ENCODE data around the gene SLC22A1. TPM values are rescaled to one million over a fixed set of nuclear protein-coding genes. Genes with fewer than 3 reads are reported as not detected.

Gene SLC22A1
- total RNA-seq, 1 experiment from 2014 or later, result 0.39 TPM

GRCh38 chr6:160101277-160102205 is 20.1 kb upstream of the SLC22A1 start:
- no peak overlapping the region for H3K23ac ChIP-seq (ENCODE audit: insufficient read length, low read depth, low read length)

More at GRCh38 chr6:160101277-160102205, 20.1 kb upstream of the SLC22A1 start:
- no peaks in the 10 kb centered on the region for H3K4me1 Mint-ChIP-seq
- H3K9me3 Mint-ChIP-seq, result no peaks in the 10 kb centered on the region
- no peak overlapping the region for H3K18ac ChIP-seq (ENCODE audit: insufficient read length, low read depth, low read length)
- H3K4me1 ChIP-seq (ENCODE audit: insufficient read depth, low read length), result no peaks in the 10 kb centered on the region
- no peak overlapping the region for H3T11ph ChIP-seq (ENCODE audit: low read length)
- H3K4ac ChIP-seq (ENCODE audit: low read depth, low read length), result no peak overlapping the region
- no peaks in the 10 kb centered on the region for H3K9me3 ChIP-seq (ENCODE audit: control insufficient read depth, low read depth, low read length)
- no peaks in the 10 kb centered on the region for H3K27me3 ChIP-seq (ENCODE audit: insufficient read depth, low read length)
- H3K4me2 ChIP-seq (ENCODE audit: insufficient read depth, insufficient read length, low read length), result no peak overlapping the region
- DNase-seq, result no peak
- no peak overlapping the region for H3K14ac ChIP-seq (ENCODE audit: insufficient read depth, low read length)
- no peak overlapping the region for H4K91ac ChIP-seq (ENCODE audit: insufficient read length, low read depth, low read length)
- H3K9ac ChIP-seq (ENCODE audit: extremely low read depth, insufficient read length, low read length), result no peak overlapping the region
- no peak overlapping the region for H4K5ac ChIP-seq (ENCODE audit: insufficient read length, low read depth, low read length)
- no peak overlapping the region for H2BK120ac ChIP-seq (ENCODE audit: low read depth, low read length, poor library complexity, severe bottlenecking)
- peak overlapping the region; percentile 60 to 89 (median 79); a peak in 4 of 7 replicates for H3K27ac Mint-ChIP-seq
- no peak overlapping the region; a peak in 1 of 5 replicates for H3K4me3 Mint-ChIP-seq
- H3K27me3 Mint-ChIP-seq (ENCODE audit: low read depth), result no peaks in the 10 kb centered on the region
- H3K27ac ChIP-seq (ENCODE audit: insufficient read length, low read depth, low read length), result no peak overlapping the region
- H3K56ac ChIP-seq (ENCODE audit: insufficient read length, low read depth, low read length), result no peak overlapping the region
- WGBS (ENCODE audit: extremely low coverage, insufficient read length, low lambda C conversion rate), result no CpG with 5 or more reads among the region's 23 CpGs
- H2BK15ac ChIP-seq (ENCODE audit: low read depth, low read length), result no peak overlapping the region
- no peaks in the 10 kb centered on the region for H3K23me2 ChIP-seq (ENCODE audit: insufficient read length, low read depth, low read length, poor library complexity, severe bottlenecking)
- H2AFZ ChIP-seq (ENCODE audit: low read length), result no peak overlapping the region
- no peak overlapping the region for H2BK5ac ChIP-seq (ENCODE audit: insufficient read length, low read length)
- no peaks in the 10 kb centered on the region for H4K20me1 ChIP-seq (ENCODE audit: control insufficient read depth, insufficient read depth, insufficient read length)
- no peak overlapping the region for H2BK20ac ChIP-seq (ENCODE audit: low read depth, low read length, poor library complexity, severe bottlenecking)
- no peak overlapping the region for H2BK12ac ChIP-seq (ENCODE audit: insufficient read length, low read depth, low read length)
- peaks cover 48 to 76% (median 53%) of the 10 kb centered on the region in 3 experiments; a peak in 6 of 7 replicates for H3K36me3 Mint-ChIP-seq (ENCODE audit: insufficient read depth in 1 of 3, low read depth in 3 of 3)
- no peak overlapping the region for H4K8ac ChIP-seq (replicated peaks; ENCODE audit: insufficient read length, low read depth, low read length)
- no peak for TF ChIP-seq CTCF (conservative IDR thresholded peaks at IDR 0.05)
- no peaks in the 10 kb centered on the region for H3K79me1 ChIP-seq (ENCODE audit: insufficient read depth, low read depth, low read length, poor library complexity, severe bottlenecking)
- H2AK5ac ChIP-seq (ENCODE audit: insufficient read length, low read length), result no peak overlapping the region
- H3K79me2 ChIP-seq (ENCODE audit: insufficient read depth, low read length), result no peaks in the 10 kb centered on the region

All from H9 (cell line).